ENCODE measurements around the gene KDSR. TPM values are rescaled to one million over a fixed set of nuclear protein-coding genes. Genes with fewer than 3 reads are reported as not detected.
"Not testable (repeated sequence)": the region's sequence is repeated elsewhere in the genome, so short reads cannot be mapped to it uniquely, and the experiment has no call there.

The KDSR gene
- total RNA-seq, 1 experiment from 2014 or later: 29.8 TPM

DNA sequence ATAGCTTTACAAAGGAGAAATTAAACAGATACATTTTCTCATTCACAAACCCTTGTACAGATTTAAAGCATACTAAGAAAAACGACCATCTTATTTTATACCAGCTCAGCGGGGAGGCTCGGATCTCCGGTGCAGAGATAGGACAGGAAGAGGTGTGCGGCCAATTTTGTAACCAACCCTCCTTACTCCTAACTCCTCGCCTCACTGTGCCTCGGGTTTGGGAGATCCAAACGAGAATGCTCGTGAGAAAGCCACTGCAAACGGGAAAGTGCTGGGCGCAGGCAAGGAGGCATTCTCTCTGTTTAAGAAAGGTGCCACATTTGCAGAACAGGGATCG, 1.2 kb downstream of the KDSR start:
- peak overlapping the region; percentile 86 to 87 for H3K4me3 ChIP-seq (ENCODE audit: low read depth in 2 of 2, low read length in 2 of 2)
- peak overlapping the region; percentile 23; the same call in 1 of the 2 replicates for H3K27ac ChIP-seq (ENCODE audit: low read length)
- H3K36me3 ChIP-seq (ENCODE audit: control insufficient read depth, insufficient read depth, low read length): peaks cover 2% of the 10 kb centered on the region; the same call in 1 of the 2 replicates
- no peaks in the 10 kb centered on the region for H3K27me3 ChIP-seq (ENCODE audit: control insufficient read depth, insufficient read depth, low read length)
- ChIA-PET POLR2A (interaction anchor here (0.7 kb wide), 1 partner anchor 324 kb away, joined by 3 read pairs; no protein-coding TSS in a partner anchor), CTCF (interaction anchor here (0.6 to 1.1 kb wide), 3 partner anchors 16 to 321 kb away, joined by 3 to 4 read pairs (median 3); no protein-coding TSS in a partner anchor)
- TF ChIP-seq POLR2AphosphoS5 (IDR thresholded peaks at IDR 0.05; ENCODE audit: low read depth, low read length) (no peak), SIN3A (IDR thresholded peaks at IDR 0.05; ENCODE audit: borderline replicate concordance, insufficient read depth, low read depth, low read length) (no peak), TCF7L2 (IDR thresholded peaks at IDR 0.05; ENCODE audit: low read depth, low read length) (no peak)
- TF ChIP-seq, protein P1, sequence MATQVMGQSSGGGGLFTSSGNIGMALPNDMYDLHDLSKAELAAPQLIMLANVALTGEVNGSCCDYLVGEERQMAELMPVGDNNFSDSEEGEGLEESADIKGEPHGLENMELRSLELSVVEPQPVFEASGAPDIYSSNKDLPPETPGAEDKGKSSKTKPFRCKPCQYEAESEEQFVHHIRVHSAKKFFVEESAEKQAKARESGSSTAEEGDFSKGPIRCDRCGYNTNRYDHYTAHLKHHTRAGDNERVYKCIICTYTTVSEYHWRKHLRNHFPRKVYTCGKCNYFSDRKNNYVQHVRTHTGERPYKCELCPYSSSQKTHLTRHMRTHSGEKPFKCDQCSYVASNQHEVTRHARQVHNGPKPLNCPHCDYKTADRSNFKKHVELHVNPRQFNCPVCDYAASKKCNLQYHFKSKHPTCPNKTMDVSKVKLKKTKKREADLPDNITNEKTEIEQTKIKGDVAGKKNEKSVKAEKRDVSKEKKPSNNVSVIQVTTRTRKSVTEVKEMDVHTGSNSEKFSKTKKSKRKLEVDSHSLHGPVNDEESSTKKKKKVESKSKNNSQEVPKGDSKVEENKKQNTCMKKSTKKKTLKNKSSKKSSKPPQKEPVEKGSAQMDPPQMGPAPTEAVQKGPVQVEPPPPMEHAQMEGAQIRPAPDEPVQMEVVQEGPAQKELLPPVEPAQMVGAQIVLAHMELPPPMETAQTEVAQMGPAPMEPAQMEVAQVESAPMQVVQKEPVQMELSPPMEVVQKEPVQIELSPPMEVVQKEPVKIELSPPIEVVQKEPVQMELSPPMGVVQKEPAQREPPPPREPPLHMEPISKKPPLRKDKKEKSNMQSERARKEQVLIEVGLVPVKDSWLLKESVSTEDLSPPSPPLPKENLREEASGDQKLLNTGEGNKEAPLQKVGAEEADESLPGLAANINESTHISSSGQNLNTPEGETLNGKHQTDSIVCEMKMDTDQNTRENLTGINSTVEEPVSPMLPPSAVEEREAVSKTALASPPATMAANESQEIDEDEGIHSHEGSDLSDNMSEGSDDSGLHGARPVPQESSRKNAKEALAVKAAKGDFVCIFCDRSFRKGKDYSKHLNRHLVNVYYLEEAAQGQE (IDR thresholded peaks at IDR 0.05; ENCODE audit: insufficient read depth in 1 of 2, low read depth in 2 of 2, low read length in 1 of 2): no peak
- TF ChIP-seq, protein P2, sequence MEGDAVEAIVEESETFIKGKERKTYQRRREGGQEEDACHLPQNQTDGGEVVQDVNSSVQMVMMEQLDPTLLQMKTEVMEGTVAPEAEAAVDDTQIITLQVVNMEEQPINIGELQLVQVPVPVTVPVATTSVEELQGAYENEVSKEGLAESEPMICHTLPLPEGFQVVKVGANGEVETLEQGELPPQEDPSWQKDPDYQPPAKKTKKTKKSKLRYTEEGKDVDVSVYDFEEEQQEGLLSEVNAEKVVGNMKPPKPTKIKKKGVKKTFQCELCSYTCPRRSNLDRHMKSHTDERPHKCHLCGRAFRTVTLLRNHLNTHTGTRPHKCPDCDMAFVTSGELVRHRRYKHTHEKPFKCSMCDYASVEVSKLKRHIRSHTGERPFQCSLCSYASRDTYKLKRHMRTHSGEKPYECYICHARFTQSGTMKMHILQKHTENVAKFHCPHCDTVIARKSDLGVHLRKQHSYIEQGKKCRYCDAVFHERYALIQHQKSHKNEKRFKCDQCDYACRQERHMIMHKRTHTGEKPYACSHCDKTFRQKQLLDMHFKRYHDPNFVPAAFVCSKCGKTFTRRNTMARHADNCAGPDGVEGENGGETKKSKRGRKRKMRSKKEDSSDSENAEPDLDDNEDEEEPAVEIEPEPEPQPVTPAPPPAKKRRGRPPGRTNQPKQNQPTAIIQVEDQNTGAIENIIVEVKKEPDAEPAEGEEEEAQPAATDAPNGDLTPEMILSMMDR (IDR thresholded peaks at IDR 0.05): no peak
- in situ Hi-C loops (cut with HindIII; ENCODE audit: low pct_unique_long_range_greater_than_20kb, low sequenced_read_pairs): no loop called here
- H3K9me3 ChIP-seq (ENCODE audit: control insufficient read depth, insufficient read depth, low read depth, low read length): no peaks in the 10 kb centered on the region
- BruUV-seq (replicated peaks): no TSS peak
- intact Hi-C loops (cut with micrococcal nuclease; ENCODE audit: unreplicated experiment): no loop called here
- peaks cover 4% of the 10 kb centered on the region for H3K4me1 ChIP-seq (ENCODE audit: control insufficient read depth, insufficient read depth, low read length)
- no peak for DNase-seq (ENCODE audit: low read depth, low spot score)
- ATAC-seq: no peak

DNA sequence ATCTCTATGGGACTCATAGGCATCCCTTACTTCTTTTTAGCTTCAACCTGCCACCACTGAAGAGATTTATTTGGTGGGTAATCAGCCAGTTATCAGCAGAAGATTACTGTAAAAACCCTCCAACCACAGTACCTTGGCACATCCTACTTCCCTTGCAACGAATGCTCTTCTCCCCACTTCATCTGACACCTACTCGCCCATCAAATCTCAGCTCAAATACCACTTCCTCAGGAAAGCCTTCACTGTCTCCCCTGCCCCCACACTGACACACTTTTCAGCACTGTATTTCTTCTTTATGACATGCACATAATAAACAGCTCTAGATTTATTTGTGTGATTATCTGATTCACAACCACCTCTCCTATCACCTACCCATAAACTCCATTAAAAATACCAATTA, 3.1 kb downstream of the KDSR start:
- CTCF ChIA-PET: no interaction called here
- H3K4me1 ChIP-seq (ENCODE audit: control insufficient read depth, insufficient read depth, low read length): peaks cover 4% of the 10 kb centered on the region
- ATAC-seq (no peak), DNase-seq (ENCODE audit: low read depth, low spot score) (no peak)
- H3K36me3 ChIP-seq (ENCODE audit: control insufficient read depth, insufficient read depth, low read length): peaks cover 2% of the 10 kb centered on the region
- POLR2A ChIA-PET: no interaction called here
- no peak overlapping the region for H3K27ac ChIP-seq (ENCODE audit: low read length)
- H3K9me3 ChIP-seq (ENCODE audit: control insufficient read depth, insufficient read depth, low read depth, low read length): no peaks in the 10 kb centered on the region
- TF ChIP-seq, protein P2 (IDR thresholded peaks at IDR 0.05): no peak
- TF ChIP-seq, protein P1 (IDR thresholded peaks at IDR 0.05; ENCODE audit: insufficient read depth in 1 of 2, low read depth in 2 of 2, low read length in 1 of 2): no peak
- no peak for TF ChIP-seq POLR2AphosphoS5 (IDR thresholded peaks at IDR 0.05; ENCODE audit: low read depth, low read length)
- no peak for TF ChIP-seq TCF7L2 (IDR thresholded peaks at IDR 0.05; ENCODE audit: low read depth, low read length)
- TF ChIP-seq SIN3A (IDR thresholded peaks at IDR 0.05; ENCODE audit: borderline replicate concordance, insufficient read depth, low read depth, low read length): no peak
- intact Hi-C loops (cut with micrococcal nuclease; ENCODE audit: unreplicated experiment): no loop called here
- no peak overlapping the region for H3K4me3 ChIP-seq (ENCODE audit: low read depth in 2 of 2, low read length in 2 of 2)
- in situ Hi-C loops (cut with HindIII; ENCODE audit: low pct_unique_long_range_greater_than_20kb, low sequenced_read_pairs): no loop called here
- BruUV-seq (replicated peaks): no TSS peak
- H3K27me3 ChIP-seq (ENCODE audit: control insufficient read depth, insufficient read depth, low read length): no peaks in the 10 kb centered on the region

DNA sequence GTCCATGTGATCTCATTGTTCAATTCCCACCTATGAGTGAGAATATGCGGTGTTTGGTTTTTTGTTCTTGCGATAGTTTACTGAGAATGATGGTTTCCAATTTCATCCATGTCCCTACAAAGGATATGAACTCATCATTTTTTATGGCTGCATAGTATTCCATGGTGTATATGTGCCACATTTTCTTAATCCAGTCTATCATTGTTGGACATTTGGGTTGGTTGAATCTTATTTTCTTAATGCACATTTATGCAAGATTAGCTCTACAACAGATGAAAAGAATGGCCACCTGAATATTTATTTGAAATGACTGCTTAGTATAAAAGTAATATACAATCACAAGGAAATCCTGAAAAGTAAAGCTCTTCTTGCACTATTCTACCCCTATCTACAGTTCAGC, 3.6 kb downstream of the KDSR start:
- POLR2A ChIA-PET; H3K4me3 ChIP-seq (ENCODE audit: low read depth in 2 of 2, low read length in 2 of 2); CTCF ChIA-PET; ATAC-seq; DNase-seq (ENCODE audit: low read depth, low spot score); intact Hi-C loops (cut with micrococcal nuclease; ENCODE audit: unreplicated experiment); H3K9me3 ChIP-seq (ENCODE audit: control insufficient read depth, insufficient read depth, low read depth, low read length); H3K36me3 ChIP-seq (ENCODE audit: control insufficient read depth, insufficient read depth, low read length); H3K4me1 ChIP-seq (ENCODE audit: control insufficient read depth, insufficient read depth, low read length); BruUV-seq (replicated peaks); H3K27me3 ChIP-seq (ENCODE audit: control insufficient read depth, insufficient read depth, low read length); in situ Hi-C loops (cut with HindIII; ENCODE audit: low pct_unique_long_range_greater_than_20kb, low sequenced_read_pairs); H3K27ac ChIP-seq (ENCODE audit: low read length): not testable (repeated sequence)
